Amniotic stem cell (primary cell): ENCODE results near the gene PHACTR3.
A peak's percentile ranks its signal among the peaks of the same experiment; 100 is the strongest.

Source experiments
- DNase-seq: peaks from one replicate; lab custom pipeline; 2025; lab: John Stamatoyannopoulos, UW

The PHACTR3 gene

DNA sequence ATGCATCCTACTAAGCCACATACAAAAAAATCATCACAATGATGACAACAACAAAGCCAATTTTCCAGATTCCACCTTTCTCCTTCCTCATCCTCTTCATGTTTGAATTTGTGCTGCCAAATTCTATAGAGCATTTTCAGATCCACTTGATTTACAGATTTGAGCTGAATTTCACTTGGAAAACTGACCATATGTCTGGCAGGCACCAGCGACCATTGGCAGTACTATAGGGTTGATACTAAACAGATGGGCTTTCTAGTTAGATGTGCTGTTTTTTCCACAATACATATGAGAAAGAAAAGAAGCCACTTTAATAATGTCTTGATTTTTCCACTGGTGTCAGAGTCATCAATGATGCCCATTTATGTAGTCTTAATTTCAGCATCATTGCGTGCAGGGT is 127.0 kb downstream of the PHACTR3 start:
- DNase-seq: no peak

DNA sequence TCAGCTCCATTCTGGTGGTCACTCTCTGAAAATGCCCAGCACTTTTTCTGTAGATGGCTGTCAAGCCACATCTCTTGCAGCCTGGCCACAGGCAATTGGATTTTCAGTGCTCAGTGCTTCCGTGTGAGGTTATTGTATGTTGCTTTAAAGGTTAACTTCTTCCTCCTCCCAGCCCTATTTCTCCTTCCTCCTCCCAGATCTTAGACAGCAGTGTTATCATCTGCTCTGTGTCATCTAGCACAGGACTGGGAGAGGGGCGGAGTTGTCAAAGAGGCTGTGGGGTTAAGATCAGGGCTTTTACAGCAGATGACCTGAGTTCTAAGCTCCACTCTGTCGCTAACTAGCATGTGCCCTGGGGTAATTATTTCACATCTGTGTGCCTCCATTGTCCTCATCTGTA is 129.0 kb downstream of the PHACTR3 start:
- no peak for DNase-seq

DNA sequence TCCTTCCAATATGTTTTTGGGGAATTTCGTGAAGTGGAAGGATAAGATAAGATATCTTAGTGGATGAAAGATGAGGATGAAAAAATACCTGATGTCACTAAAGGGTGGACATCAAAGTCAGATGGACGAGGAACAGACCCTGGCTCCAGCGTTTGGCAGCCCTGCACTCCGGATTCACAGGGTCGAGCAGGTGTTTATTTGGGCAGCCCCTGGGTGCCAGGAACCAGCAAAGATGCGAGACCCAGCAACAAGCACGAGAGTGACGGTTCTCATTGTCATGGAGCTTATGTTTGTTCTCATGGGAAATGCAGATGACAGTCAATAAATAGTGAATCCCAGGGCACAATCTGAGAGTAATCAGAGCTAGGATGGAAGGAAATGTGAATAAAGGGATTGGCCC is 131.1 kb downstream of the PHACTR3 start:
- DNase-seq: no peak

DNA sequence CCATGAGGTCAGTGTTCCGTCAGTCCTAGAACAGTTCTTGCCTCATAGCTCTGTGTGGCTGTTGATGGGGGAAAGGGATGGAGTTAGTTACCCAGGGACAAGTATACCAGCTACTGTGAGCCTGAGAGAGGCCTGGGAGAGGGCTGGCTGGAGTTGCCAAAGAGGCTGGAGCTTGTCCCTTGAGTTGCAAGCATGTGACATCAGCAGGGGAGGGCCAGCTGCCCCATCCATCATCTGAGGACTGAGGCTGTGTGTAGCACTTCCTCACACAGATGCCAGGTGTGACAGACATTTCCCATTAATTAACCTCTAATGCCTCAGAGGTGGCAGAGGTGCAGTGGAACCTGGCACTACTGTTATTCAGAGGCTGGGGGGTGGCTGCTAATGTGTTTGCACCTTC is 131.6 kb downstream of the PHACTR3 start:
- DNase-seq: no peak

DNA sequence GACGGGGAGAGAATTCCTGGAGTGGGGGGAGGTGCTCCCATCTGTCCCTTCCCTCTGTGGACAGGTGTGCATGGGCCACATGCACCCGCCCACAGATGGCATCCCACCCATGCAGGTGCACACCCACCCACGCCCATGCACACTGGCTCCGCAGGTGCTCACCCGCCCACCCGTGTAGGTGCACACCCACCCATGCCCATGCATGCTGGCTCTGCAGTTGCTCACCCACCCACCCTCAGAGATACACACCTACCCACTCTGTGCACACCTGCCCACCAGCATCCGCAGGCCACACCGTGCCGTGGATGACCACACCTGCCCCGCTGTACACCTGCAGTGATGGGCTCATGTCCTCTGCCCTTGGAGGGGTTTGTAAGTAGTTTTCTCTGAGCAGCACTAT is 132.0 kb downstream of the PHACTR3 start:
- no peak for DNase-seq

DNA sequence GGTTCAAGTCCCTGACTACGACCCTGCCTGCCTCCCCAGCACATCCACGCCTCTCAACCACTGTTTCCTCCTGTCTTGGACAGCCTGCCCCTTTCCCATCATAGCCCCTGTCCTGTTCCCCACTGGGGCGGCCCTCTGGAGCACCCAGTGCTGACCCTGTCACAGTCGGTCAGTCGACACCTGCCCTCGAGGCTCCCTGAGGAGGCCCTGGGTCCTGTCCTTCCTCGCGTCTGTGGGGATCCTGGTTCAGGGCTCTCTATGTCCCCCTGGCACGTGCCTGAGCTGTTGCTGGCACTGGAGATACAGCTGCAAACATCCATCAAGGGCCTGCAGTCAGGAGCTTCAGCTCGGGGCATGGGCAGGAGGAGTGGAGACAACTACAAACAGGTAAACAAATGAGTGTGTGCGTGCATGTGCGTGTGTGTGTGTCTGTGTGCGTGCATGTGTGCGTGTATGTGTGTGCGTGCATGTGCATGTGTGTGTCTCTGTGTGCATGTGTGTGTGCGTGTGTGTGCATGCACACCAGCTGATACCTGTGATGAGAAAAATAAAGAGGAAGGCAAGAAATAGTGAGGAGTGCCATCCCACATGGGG is 132.8 kb downstream of the PHACTR3 start:
- DNase-seq: no peak

DNA sequence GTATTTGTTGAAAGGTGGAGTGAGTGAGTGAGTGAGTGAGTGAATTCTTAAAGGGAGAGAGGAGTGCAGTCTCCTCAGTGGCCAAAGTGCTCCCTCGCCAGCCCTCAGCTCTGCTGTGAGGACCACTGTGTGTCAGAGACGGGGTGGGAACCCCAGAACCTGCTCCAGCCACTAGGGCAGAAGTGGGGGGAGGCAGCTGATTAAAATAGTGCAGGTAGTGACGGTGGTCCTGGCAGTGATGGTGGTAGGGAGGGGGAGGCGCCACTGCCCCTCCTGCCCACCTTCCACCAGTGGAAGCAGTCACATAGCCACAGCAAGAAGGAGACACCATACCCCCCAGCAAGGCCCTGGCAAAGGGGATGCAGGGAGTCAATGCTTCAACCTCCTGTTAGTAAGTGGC is 133.5 kb downstream of the PHACTR3 start:
- no peak for DNase-seq

DNA sequence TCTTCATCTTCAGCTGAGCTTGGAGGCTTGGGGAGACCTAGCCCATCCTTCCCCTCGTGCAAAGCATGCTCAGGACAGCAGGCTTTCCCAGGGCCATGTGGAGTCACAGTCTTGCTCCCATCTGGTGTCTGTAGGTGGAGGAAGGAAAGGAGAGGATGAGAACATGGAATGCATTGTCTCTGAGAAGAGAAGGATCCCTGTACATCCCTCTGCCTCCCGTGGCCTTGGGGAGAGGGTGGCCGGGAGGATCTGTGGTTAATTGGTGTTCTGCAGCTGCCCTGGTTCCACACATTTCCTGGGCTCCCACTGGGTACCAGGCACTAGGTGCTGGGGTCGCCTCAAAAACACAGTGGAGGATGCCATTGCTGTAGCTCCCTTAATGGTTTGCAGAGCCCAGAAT is 134.5 kb downstream of the PHACTR3 start:
- no peak for DNase-seq

DNA sequence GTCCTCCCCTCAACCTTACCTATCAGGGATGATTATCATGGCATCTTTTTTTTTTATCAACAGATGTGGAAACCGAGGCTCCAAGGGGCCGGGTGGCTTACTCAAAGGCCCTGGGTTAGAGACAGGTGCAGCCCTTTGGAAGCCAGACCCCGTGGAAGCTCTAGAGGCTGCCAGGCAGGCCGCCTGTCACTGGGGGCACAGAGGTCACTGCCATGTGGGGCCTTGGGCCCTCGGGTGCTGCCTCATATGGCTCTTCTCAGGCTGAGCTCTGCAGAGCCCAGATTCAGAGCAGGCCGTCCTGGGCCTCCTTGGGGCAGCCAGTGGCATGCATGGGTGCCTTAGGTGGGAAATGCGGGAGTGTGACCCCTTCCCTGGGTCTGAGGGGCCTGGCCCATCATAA is 136.3 kb downstream of the PHACTR3 start:
- DNase-seq: no peak

DNA sequence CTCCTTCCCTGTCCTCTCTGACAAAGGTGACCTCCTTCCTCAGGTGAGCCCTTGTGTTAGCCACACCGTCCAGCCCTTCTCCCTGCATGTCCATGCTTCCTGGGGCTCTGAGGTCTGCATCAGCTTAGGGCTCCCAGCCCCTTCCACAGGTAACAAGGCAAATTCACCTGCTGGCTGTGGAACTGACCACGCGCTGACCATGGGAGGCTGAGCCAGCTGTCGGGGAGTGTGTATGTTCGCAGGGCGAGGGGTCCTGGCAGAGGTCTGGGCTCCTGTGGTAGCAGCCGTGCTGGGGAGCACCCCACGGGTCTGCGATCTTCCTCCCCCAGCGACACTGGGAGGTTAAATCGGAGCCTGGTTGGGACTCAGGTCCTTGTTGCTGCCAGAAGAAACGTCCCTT is 136.7 kb downstream of the PHACTR3 start:
- no peak for DNase-seq

DNA sequence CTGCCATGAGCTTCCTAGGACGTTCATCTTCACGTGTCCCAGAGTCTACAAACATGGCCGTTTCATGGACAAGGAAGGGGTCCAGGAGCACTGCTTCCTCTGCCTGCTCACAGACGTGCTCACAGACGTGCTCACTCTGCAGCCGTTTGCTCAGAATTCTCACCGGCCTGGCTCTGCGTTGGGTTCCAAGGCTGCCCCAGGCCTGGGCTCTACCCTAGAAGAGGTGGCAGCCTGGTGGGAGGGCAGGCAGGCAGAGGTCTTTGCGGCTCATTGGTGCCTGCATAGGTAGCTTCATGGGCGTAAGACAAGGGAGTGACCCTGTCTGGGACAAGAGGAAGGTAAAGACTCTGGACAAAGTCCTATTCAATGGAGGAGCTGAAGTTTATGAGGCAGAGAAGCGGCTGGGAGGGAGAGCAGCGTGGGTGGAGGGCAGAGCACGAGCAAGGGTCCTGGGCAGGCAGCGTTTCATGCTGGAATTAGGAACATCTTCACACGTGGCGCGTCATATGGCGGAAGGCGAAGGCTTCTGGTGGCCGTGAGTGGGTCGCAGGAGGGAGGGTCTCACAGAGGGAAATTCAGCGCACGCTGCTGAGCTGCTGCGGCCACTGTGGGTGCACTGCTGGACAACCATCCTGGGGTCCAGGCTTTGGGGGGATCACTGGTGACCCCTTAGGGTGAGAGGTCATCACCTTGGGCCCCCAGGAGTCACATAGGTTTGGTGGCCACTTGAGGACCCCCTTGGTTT is 138.2 kb downstream of the PHACTR3 start:
- DNase-seq: no peak

DNA sequence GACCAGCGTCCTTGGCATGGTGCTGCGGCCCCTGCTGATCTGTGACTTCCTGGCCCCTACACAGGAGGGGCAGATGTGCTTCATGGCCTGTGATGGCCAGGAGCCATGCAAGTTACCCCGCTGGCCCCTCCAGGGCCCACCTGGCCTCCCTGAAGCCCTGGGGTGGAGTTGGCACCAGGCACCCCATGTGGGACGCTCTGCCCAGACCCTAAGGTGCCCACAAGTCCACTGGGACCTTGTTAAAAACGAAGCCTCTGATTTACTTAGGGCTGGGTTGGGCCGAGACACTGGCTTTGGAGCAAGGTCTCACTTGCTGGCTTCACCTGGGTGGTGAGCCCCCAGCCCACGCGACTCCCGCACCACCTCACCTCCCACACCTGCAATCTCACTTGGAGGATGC is 139.0 kb downstream of the PHACTR3 start:
- DNase-seq: no peak

DNA sequence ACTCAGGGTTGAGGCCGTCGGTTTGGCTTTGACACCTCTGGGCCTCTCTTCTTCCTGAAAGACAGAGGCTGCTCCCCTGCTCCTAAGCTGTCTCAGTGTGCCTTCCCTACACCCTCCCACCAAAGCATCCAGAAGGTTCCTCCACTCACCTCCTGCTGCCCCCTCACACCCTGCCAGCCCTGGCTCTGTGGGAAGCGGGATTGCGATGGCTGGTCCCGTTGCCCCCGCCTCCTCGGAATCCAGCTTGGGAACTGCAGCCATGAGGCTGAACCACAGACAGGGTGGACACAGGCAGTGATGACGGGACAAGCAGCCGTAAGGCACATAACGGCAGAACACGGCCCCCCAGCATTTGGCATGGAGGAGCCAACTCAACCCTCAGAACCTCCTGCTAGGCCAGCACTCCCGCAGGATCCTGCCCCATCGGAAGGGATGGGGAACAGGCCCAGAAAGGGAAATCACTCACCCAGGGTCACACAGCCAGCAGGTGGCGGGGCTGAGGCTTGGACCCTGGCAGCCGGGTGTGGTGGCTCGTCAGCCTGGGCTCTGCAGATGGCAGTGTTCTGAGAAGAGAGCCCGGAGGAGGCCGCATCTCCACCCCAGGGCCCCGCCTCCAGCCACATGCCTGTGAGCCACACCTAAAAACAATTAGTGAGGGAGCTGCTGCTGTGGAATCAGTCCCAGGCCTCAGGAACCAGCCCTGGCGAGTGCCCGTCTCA is 139.6 kb downstream of the PHACTR3 start:
- no peak for DNase-seq

DNA sequence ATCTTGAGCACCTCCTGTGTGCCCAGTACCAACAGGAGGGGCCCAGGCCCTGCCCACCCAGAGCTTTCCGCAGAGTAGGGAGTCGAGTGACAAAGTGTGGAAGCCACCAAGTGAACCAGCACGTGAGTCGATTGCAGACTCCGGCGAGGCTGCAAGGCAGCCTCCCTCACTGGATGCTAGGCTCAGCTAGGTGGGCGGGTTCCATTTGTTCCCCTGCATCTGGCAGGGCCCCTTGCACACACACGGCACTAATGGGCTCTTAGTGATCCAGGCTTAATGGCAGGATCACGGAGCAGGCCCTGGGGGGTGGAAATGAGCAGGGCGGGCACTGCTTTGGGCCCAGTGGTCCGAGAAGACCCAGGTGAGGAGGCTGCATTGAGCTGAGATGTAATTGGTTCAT is 140.4 kb downstream of the PHACTR3 start:
- no peak for DNase-seq

DNA sequence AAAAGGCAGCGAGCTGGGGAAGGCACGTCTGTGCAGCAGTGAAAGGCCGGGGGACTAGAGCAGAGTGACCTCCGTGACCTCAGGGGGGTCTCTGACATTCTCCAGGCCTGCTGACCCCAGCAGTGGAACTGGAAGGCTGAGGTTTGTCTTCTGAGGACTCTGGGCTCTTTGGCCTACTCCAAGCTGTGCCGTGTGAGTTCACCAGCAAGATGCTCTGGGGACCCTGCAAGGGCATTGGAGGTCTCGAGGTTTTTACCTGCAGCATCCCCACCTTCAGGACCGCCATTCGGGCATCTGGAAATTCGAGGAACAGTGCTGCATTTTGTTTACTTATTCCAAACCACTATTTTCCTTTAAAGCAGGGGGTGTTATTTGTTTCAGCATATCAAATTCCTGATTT is 140.9 kb downstream of the PHACTR3 start:
- DNase-seq: no peak

DNA sequence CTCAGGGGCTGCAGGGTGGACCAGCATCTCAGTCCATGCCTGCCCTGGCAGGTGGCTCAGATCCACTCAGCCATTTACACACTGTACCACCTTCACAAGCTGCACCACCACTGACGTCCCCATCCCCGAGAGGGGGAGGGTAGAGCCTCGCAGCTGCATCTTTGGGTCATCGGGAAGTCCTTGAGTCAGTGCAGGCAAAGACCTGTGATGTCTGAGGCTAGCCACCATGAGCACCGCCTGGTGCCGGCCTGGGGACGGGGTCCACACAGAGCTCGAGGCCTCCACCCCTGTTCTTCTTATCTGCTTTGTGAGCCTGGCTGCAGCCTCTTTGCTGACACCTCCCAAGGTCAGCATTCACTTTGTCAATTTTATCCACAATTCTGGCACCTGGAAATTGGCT is 141.4 kb downstream of the PHACTR3 start:
- no peak for DNase-seq

DNA sequence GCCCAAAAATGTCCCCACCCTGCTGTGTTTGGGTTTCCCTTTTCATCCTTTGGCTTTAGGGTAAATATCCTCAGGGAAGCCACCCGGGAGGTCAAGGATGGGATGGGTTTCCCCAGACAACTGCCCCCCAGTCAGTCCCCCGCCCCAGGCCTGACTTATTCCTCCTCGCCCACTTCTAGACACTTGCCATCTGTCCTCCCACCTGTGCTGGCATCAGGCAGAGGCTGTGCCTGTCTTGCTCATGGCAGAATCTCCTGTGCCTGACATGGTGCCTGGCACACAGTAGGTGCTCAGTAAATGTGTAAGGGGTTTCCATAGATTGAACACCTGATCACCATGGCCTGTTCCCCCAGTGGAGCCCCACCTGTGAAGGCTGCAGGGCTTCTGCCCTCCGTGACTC is 141.8 kb downstream of the PHACTR3 start:
- DNase-seq: no peak

DNA sequence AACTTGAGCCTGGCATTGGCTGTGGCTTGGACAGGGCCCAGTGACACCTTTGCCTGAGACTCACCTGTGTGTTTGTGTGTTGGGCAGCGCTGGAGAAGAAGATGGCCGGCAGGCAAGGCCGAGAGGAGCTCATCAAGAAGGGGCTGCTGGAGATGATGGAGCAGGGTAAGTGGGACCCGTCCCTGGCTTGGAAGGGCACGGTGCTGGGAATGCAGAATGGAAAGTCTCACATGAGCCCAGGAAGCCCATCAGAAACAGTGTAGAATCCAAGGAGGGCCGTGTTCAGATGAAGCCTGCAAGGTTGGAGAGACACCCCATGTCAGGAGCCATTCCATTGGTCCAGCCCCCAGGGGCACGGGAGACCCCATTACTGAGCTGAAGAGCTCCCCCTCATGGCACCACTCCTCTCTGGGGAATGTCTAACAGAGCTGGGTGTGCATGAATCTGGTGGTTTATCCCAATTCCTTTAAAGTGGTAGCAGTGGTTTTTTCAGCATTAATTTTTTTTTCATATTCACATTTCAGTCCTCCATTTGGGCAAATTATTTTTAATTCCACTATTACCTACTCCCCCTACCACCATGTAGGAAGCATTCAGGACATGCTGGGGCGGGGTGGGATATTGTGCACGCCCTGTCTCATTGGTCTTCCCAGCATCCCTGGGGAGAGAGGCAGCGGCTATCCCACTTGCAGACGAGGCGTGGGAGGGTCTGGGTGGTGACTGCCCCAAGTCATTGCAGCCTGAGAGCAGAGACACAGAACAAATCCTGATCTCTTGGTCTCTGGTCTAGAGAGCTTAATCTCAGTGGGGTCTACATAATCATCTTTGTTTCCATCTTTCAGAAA is 143.6 kb downstream of the PHACTR3 start:
- no peak for DNase-seq

DNA sequence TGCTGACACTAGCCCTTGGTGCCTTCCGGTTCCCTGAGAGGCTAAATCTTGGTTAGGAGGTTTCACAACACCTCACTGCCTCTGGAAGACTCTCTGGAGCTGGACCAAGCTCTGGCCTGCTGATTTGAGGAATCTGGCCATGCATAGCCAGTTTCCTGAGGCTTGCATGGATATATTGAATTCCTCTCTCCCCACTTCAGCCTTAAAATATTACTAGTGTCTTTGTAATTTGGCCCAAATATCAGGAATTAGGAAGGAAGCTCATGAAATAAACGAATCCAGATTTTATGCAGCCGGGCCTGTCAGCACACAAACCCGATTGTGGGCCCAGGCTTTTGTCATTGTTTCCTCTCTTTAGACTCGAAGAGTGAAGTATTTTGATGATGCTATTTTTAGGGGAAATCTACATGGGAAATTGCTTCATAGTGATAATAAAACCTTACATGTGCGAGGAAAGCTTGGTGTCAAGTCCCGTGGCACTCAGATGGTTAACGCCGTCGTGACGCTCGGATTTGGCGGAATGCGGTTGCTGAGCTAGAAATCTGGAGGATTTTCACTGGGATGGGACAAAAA is 144.4 kb downstream of the PHACTR3 start:
- peak; percentile 58 for DNase-seq

DNA sequence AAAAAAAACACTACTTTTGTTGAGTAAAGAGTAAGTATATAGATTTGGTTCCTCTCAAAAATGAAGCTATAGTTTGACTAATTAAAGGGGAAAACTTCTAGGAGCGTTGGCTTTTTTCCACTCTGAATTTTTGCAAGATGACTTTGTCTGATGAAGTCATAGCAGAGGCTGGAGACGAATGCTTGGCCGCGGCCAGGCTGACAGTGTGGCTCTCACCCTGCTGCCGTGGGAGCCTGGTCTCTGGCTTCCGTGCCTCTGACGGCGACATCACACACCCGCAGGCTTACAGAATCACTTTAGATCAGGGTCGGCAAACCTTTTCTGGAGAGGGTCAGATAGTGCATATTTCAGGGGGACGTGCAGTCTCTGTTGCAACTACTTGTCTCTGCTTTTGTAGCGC is 145.0 kb downstream of the PHACTR3 start:
- peak; percentile 53 for DNase-seq

DNA sequence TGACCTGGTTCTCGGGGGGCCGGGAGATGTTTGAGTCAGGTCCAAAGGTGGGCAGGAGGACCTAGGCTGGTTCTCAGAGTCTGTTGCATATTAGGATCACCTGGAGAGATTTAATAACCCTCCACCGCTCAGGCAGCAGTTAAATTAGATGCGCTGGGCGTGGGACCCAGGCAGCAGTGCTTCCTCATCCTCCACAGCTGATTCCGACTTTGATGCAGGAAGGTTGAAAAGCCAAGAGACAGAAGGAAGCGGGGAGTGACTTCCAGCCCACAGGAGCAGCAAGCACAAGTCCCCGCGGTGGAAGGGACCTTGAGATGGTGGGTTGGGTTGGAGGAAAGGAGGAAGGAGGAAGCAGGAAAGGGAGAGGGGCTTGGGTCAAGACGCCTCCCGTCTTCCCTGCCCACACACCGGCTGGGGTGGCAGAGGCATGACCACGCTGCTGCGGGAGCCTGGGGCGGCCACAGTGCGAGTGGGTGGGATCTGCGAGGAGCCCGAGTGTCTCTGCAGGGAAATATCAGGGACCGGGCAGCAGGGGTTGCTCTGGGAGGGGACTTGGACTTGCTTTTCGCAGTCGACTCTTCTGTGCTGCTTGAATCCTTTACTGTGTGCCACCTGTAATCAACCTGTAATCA is 146.0 kb downstream of the PHACTR3 start:
- no peak for DNase-seq
